B cell (primary cell): ENCODE results near the gene MYO16. TPM values are rescaled to one million over a fixed set of nuclear protein-coding genes. Genes with fewer than 3 reads are reported as not detected.

Source experiments
- ATAC-seq: fragments of 200-7000 bp; cut with Tn5 transposase; one replicate; pipeline ENCODE4 v1.10.0; 2021; ENCODE audit warnings: low read depth, mild to moderate bottlenecking, moderate number of reproducible peaks, moderate library complexity
- CTCF ChIA-PET: fragments of 350-600 bp; sonication (Branson Sonifier 250); formaldehyde crosslinking; loops from one replicate; lab custom pipeline; 2021; ENCODE audit warnings: antibody characterized with exemption, inconsistent platforms; lab: Charles Lee
- POLR2A ChIA-PET: fragments of 350-600 bp; sonication (Branson Sonifier 250); formaldehyde crosslinking; loops from one replicate; lab custom pipeline; 2021; ENCODE audit warnings: antibody characterized with exemption; lab: Charles Lee
- DNase-seq: peaks from one replicate; pipeline ENCODE4 v3.0.0; 2013
- H2AFZ ChIP-seq: 2 replicates; pipeline ENCODE4 v1.6.1; 2012; ENCODE audit warnings: mild to moderate bottlenecking, low read depth, low read length; ENCODE audit not compliant: insufficient read depth, poor library complexity, severe bottlenecking
- H3K27ac ChIP-seq, 2 donors: 1 replicate in 1 of 2; 2 replicates in 1 of 2; pipeline ENCODE4 v1.5.1; 2012 to 2013; ENCODE audit warnings: low read length in 2 of 2, mild to moderate bottlenecking in 2 of 2, moderate library complexity in 1 of 2
- H3K27me3 ChIP-seq, 4 experiments: fragments of 200-600 bp in 1 of 4; sonication (generic) in 1 of 4; replicated peaks in 1 of 4; 1 replicate in 2 of 4; 2 replicates in 2 of 4; pipeline versions ENCODE4 v1.6.1 to v1.7.0; 2013 to 2016; ENCODE audit warnings: low read length in 3 of 4, mild to moderate bottlenecking in 2 of 4, mixed read lengths in 1 of 4, moderate library complexity in 1 of 4; ENCODE audit not compliant: insufficient read depth in 4 of 4, control insufficient read depth in 3 of 4; ENCODE audit errors: control extremely low read depth in 1 of 4
- H3K36me3 ChIP-seq, 2 experiments: replicated peaks in 1 of 2; 1 replicate in 1 of 2; 2 replicates in 1 of 2; pipeline versions ENCODE4 v1.6.1 to v1.7.1; 2013; ENCODE audit warnings: low read length in 1 of 2; ENCODE audit not compliant: insufficient read depth in 2 of 2, control insufficient read depth in 1 of 2; ENCODE audit errors: control extremely low read depth in 1 of 2, extremely low read depth in 1 of 2
- H3K4me1 ChIP-seq, 2 donors: fragments of 200-600 bp in 1 of 2; sonication (generic) in 1 of 2; 1 replicate in 1 of 2; 2 replicates in 1 of 2; pipeline versions ENCODE4 v1.5.1 to v1.6.1; 2013 to 2017; ENCODE audit warnings: low read length in 2 of 2; ENCODE audit not compliant: control insufficient read depth in 2 of 2, insufficient read depth in 2 of 2
- H3K4me2 ChIP-seq: replicated peaks from 2 replicates; pipeline ENCODE3; 2012; ENCODE audit warnings: mild to moderate bottlenecking, low read depth, low read length; ENCODE audit not compliant: poor library complexity, severe bottlenecking
- H3K4me3 ChIP-seq, 5 experiments: fragments of 200-600 bp in 1 of 5; sonication (generic) in 1 of 5; 1 replicate in 3 of 5; 2 replicates in 2 of 5; pipeline versions ENCODE4 v1.5.1 to v1.7.0; 2011 to 2016; ENCODE audit warnings: low read length in 4 of 5, mild to moderate bottlenecking in 4 of 5, low read depth in 2 of 5, control low read depth in 1 of 5, moderate library complexity in 1 of 5; ENCODE audit not compliant: insufficient read depth in 1 of 5; ENCODE audit errors: control extremely low read depth in 1 of 5, extremely low read depth in 1 of 5
- H3K79me2 ChIP-seq: fragments of 200-600 bp; sonication (generic); one replicate; pipeline ENCODE4 v1.6.0; 2016; ENCODE audit warnings: low read length; ENCODE audit not compliant: control insufficient read depth, insufficient read depth
- H3K9ac ChIP-seq: fragments of 200-600 bp; sonication (generic); 2 replicates; pipeline ENCODE4 v1.6.1; 2017; ENCODE audit warnings: mild to moderate bottlenecking, low read length, moderate library complexity
- H3K9me3 ChIP-seq, 3 donors: one replicate each; pipeline versions ENCODE4 v1.6.1 to v1.7.1; 2013; ENCODE audit warnings: low read length in 2 of 3; ENCODE audit not compliant: control insufficient read depth in 2 of 3, insufficient read depth in 1 of 3; ENCODE audit errors: control extremely low read depth in 1 of 3
- H4K20me1 ChIP-seq: 2 replicates; pipeline ENCODE4 v1.6.0; 2012; ENCODE audit warnings: mild to moderate bottlenecking, low read length; ENCODE audit not compliant: insufficient read depth, control insufficient read depth, poor library complexity, severe bottlenecking
- H3K27ac Mint-ChIP-seq: one replicate; pipeline ENCODE4 v1.8.0; 2021; ENCODE audit warnings: mixed read lengths
- H3K27me3 Mint-ChIP-seq: one replicate; pipeline ENCODE4 v1.8.0; 2021; ENCODE audit warnings: mixed read lengths
- H3K4me1 Mint-ChIP-seq: one replicate; pipeline ENCODE4 v1.8.0; 2021; ENCODE audit warnings: mixed read lengths
- H3K4me3 Mint-ChIP-seq: one replicate; pipeline ENCODE4 v1.8.0; 2021; ENCODE audit warnings: mixed read lengths
- H3K9me3 Mint-ChIP-seq: one replicate; pipeline ENCODE4 v1.8.0; 2022; ENCODE audit warnings: mixed read lengths; ENCODE audit not compliant: insufficient read depth
- EZH2 ChIP-seq: IDR thresholded peaks from 2 replicates; pipeline ENCODE4 v1.6.1; 2012; ENCODE audit warnings: borderline replicate concordance, low read depth, mild to moderate bottlenecking, moderate library complexity, low read length; ENCODE audit not compliant: insufficient read depth, poor library complexity, severe bottlenecking
- WGBS: methylation state at CpG from one replicate; pipeline ENCODE4 v1.1.5; 2013; ENCODE audit warnings: missing lambda C conversion rate; ENCODE audit not compliant: insufficient coverage; 5-methylcytosine and 5-hydroxymethylcytosine counted together
- intact Hi-C: fragments of 100-400 bp; cut with micrococcal nuclease; formaldehyde crosslinking; loops from one replicate; pipeline ENCODE4 v1.10.0; 2022
- polyA plus RNA-seq: library from polyadenylated mRNA; depleted of rRNA; stranded (reverse); fragments of >200 nt; gene quantifications from 2 replicates; pipeline ENCODE4 v1.2.3, GENCODE V29; 2012
- total RNA-seq, 2 donors: library from RNA; stranded (reverse); fragments of 120-200 nt in 1 of 2; gene quantifications; 1 replicate in 1 of 2; 2 replicates in 1 of 2; pipeline versions ENCODE4 v1.2.3 to v1.2.4, GENCODE V29; 2013 to 2022
- TF ChIP-seq, protein P1 (sequence below): fragments of 200-600 bp; IDR thresholded peaks from one replicate; pipeline ENCODE4 v1.8.0; 2022; ENCODE audit warnings: antibody characterized with exemption, mild to moderate bottlenecking

The MYO16 gene
- total and polyA plus RNA-seq, 2 donors (not counting 1 experiment from before 2014, with no cell fraction given), result not detected

DNA sequence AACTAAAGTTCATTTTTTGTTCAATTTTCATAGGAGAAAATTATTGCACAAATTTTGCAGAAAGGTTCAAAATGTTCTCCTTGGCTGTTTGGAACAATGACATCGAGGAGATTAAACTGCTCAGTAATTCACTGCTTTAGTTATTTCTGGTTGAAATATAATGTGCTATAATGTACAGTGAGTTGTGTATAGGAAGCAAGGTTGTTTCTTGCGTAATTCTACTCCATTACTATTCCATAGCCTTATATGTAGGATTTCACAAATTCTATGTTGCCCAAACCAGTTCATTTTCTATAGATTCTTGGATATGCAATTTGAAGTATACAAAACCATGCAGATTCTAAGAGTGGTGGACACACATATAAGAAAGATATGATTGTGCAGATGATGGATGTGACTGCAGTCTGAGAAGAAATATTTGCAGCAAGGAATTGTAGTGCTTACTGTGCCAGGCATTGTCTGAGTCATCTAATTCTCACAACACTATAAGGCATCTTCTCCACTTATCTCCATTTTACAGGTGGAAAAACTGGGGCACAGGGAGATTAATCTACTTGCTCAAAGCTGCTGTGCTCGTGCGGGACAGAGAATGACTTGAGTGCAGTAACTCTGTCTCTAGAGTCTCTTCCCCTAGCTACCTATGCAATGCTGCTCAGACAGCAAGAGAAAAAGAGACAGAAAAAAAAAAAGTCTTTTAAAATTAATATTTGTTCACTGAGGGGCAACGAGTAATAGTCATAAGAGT is 515.5 kb downstream of the MYO16 start:
- H3K27me3 Mint-ChIP-seq, result peaks cover 39% of the 10 kb centered on the region

More for the DNA sequence above, 515.5 kb downstream of the MYO16 start:
- Histone ChIP-seq H3K4me1 (no peaks in the 10 kb centered on the region), H3K27ac (no peak overlapping the region), H3K9me3 (peaks cover 0 to 5% (median 0%) of the 10 kb centered on the region in 3 donors), H3K9ac (no peak overlapping the region), H3K4me3 (no peak overlapping the region), H4K20me1 (no peaks in the 10 kb centered on the region), H3K4me2 (no peak overlapping the region), H3K79me2 (no peaks in the 10 kb centered on the region), H3K27me3 (peaks cover 0 to 16% (median 10%) of the 10 kb centered on the region in 4 experiments), H3K36me3 (no peaks in the 10 kb centered on the region), H2AFZ (no peak overlapping the region)
- ChIA-PET POLR2A (no interaction called here), CTCF (interaction anchor here (0.9 to 1.6 kb wide), 3 partner anchors 14 to 717 kb away, joined by 3 to 4 read pairs (median 4); no protein-coding TSS in a partner anchor)
- Mint-ChIP-seq H3K4me1 (no peaks in the 10 kb centered on the region), H3K27ac (no peak overlapping the region), H3K4me3 (no peak overlapping the region), H3K9me3 (no peaks in the 10 kb centered on the region)
- TF ChIP-seq, protein P1, sequence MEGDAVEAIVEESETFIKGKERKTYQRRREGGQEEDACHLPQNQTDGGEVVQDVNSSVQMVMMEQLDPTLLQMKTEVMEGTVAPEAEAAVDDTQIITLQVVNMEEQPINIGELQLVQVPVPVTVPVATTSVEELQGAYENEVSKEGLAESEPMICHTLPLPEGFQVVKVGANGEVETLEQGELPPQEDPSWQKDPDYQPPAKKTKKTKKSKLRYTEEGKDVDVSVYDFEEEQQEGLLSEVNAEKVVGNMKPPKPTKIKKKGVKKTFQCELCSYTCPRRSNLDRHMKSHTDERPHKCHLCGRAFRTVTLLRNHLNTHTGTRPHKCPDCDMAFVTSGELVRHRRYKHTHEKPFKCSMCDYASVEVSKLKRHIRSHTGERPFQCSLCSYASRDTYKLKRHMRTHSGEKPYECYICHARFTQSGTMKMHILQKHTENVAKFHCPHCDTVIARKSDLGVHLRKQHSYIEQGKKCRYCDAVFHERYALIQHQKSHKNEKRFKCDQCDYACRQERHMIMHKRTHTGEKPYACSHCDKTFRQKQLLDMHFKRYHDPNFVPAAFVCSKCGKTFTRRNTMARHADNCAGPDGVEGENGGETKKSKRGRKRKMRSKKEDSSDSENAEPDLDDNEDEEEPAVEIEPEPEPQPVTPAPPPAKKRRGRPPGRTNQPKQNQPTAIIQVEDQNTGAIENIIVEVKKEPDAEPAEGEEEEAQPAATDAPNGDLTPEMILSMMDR, result no peak
- TF ChIP-seq EZH2, result no peak
- intact Hi-C loops, result loop anchor here (2.0 kb wide), 2 partner anchors 18 to 646 kb away; no protein-coding TSS in a partner anchor
- DNase-seq (no peak), ATAC-seq (no peak)
- no CpG with 5 or more reads among the region's 5 CpGs for WGBS
